Hepatic stellate cell (primary cell): ENCODE results near the gene CIZ1.

Experiments
- DNase-seq: peaks from one replicate; pipeline ENCODE4 v3.0.0; 2011; ENCODE audit warnings: low spot score

CIZ1 gene

GRCh38 chr9:128124873-128125579 lies 66.3 kb downstream of the CIZ1 start:
- no peak for DNase-seq

- DNase-seq = no peak
Observed at GRCh38 chr9:128124451-128124850, 66.9 kb downstream of the CIZ1 start.

- DNase-seq = no peak
Observed at GRCh38 chr9:128123451-128124080, 67.8 kb downstream of the CIZ1 start.

- no peak for DNase-seq
Observed at GRCh38 chr9:128122809-128123175, 68.6 kb downstream of the CIZ1 start.

GRCh38 chr9:128121924-128122808 lies 69.2 kb downstream of the CIZ1 start:
- no peak for DNase-seq

- DNase-seq = no peak
Observed at GRCh38 chr9:128121466-128121810, 69.9 kb downstream of the CIZ1 start.

GRCh38 chr9:128120741-128121465 lies 70.5 kb downstream of the CIZ1 start:
- no peak for DNase-seq

- DNase-seq = no peak
Observed at GRCh38 chr9:128120061-128120740, 71.2 kb downstream of the CIZ1 start.

- DNase-seq = no peak
Observed at GRCh38 chr9:128118971-128119665, 72.3 kb downstream of the CIZ1 start.

- DNase-seq = no peak
Observed at GRCh38 chr9:128118472-128118857, 72.9 kb downstream of the CIZ1 start.

GRCh38 chr9:128117613-128118471 lies 73.5 kb downstream of the CIZ1 start:
- DNase-seq = peak; percentile 87

- DNase-seq = no peak
Observed at GRCh38 chr9:128116104-128117083, 75.0 kb downstream of the CIZ1 start.
